Measurements from ENCODE around the gene ARNT2.

The ARNT2 gene

GRCh38 chr15:80464951-80465625 is 60.9 kb downstream of the ARNT2 start:
- no peak for DNase-seq (ENCODE audit: low read depth in 2 of 3, low spot score in 2 of 3)

- DNase-seq (ENCODE audit: low read depth in 2 of 3, low spot score in 2 of 3) = no peak
Measured at GRCh38 chr15:80465626-80466005, 61.4 kb downstream of the ARNT2 start.

- no peak for DNase-seq (ENCODE audit: low read depth in 2 of 3, low spot score in 2 of 3)
Measured at GRCh38 chr15:80466543-80466942, 62.4 kb downstream of the ARNT2 start.

GRCh38 chr15:80467311-80467714 is 63.1 kb downstream of the ARNT2 start:
- DNase-seq (ENCODE audit: low read depth in 2 of 3, low spot score in 2 of 3) = no peak

GRCh38 chr15:80468796-80469195 is 64.6 kb downstream of the ARNT2 start:
- DNase-seq (ENCODE audit: low read depth in 2 of 3, low spot score in 2 of 3) = no peak

GRCh38 chr15:80471881-80472280 is 67.7 kb downstream of the ARNT2 start:
- no peak for DNase-seq (ENCODE audit: low read depth in 2 of 3, low spot score in 2 of 3)

- DNase-seq (ENCODE audit: low read depth in 2 of 3, low spot score in 2 of 3) = no peak
Measured at GRCh38 chr15:80473286-80474223, 69.4 kb downstream of the ARNT2 start.

- no peak for DNase-seq (ENCODE audit: low read depth in 2 of 3, low spot score in 2 of 3)
Measured at GRCh38 chr15:80474224-80475215, 70.3 kb downstream of the ARNT2 start.

- no peak for DNase-seq (ENCODE audit: low read depth in 2 of 3, low spot score in 2 of 3)
Measured at GRCh38 chr15:80475572-80475971, 71.4 kb downstream of the ARNT2 start.

- no peak for DNase-seq (ENCODE audit: low read depth in 2 of 3, low spot score in 2 of 3)
Measured at GRCh38 chr15:80476036-80476435, 71.9 kb downstream of the ARNT2 start.

- no peak for DNase-seq (ENCODE audit: low read depth in 2 of 3, low spot score in 2 of 3)
Measured at GRCh38 chr15:80478075-80478474, 73.9 kb downstream of the ARNT2 start.

GRCh38 chr15:80479191-80479590 is 75.0 kb downstream of the ARNT2 start:
- no peak for DNase-seq (ENCODE audit: low read depth in 2 of 3, low spot score in 2 of 3)

- DNase-seq (ENCODE audit: low read depth in 2 of 3, low spot score in 2 of 3) = no peak
Measured at GRCh38 chr15:80480171-80480811, 76.1 kb downstream of the ARNT2 start.

GRCh38 chr15:80480909-80481308 is 76.7 kb downstream of the ARNT2 start:
- no peak for DNase-seq (ENCODE audit: low read depth in 2 of 3, low spot score in 2 of 3)

GRCh38 chr15:80482696-80483095 is 78.5 kb downstream of the ARNT2 start:
- no peak for DNase-seq (ENCODE audit: low read depth in 2 of 3, low spot score in 2 of 3)

- no peak for DNase-seq (ENCODE audit: low read depth in 2 of 3, low spot score in 2 of 3)
Measured at GRCh38 chr15:80483725-80484161, 79.6 kb downstream of the ARNT2 start.

GRCh38 chr15:80484333-80484864 is 80.2 kb downstream of the ARNT2 start:
- DNase-seq (ENCODE audit: low read depth in 2 of 3, low spot score in 2 of 3) = no peak

GRCh38 chr15:80485370-80486164 is 81.4 kb downstream of the ARNT2 start:
- DNase-seq (ENCODE audit: low read depth in 2 of 3, low spot score in 2 of 3) = no peak

GRCh38 chr15:80487839-80488390 is 83.7 kb downstream of the ARNT2 start:
- no peak for DNase-seq (ENCODE audit: low read depth in 2 of 3, low spot score in 2 of 3)

Data from activated CD8-positive, alpha-beta memory T cell treated with anti-CD3 and anti-CD28 coated beads for 48 hours (primary cell).